ENCODE data around the gene NOTCH1. TPM values are rescaled to one million over a fixed set of nuclear protein-coding genes. Genes with fewer than 3 reads are reported as not detected.

The NOTCH1 gene
- total and polyA plus RNA-seq, 2 of the 13 experiments (the other 11 are each of a cell fraction or from before 2014, with no cell fraction given): 0.09 to 0.35 TPM

DNA sequence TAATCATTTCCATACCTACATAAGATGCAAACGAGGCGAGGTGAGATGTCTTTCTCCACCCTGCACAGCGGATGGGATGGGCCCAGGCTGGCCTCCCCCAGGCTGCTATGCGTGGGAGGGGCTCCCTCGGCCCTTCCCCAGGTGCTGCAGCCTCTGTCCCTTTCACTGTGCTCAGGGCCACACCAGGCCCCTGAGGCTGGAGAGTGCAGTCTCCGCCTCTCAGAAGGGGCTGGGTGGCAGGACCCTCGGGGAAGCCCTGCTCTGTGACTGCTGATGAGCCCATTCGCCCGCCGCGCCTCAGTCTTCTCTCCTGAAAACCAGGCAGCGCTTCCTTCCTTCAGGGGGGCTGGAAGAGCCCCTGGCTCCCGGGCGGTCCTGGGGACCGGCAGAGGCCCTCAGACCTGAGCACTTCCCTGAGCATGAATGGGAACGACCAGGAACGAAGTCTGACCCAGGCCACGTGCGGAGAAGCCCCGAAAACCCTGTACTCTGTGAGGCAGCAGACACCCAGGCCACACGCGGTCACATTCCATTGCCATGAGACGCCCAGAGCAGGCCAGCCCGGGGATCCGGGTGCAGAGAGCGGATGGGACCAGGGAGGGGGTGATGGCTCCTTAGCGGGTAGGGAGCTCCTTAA, 21.9 kb upstream of the NOTCH1 start (continued):
- TF ChIP-seq FOSL1 (CRISPR knock-in tag; IDR thresholded peaks at IDR 0.05; ENCODE audit: borderline replicate concordance) (peak; percentile 55; the same call in 1 of the 2 replicates), RFX5 (IDR thresholded peaks at IDR 0.05; ENCODE audit: low read depth, low read length) (no peak), PCBP1 (IDR thresholded peaks at IDR 0.05; ENCODE audit: borderline replicate concordance, low read depth, low read length) (0 out of 2 replicates have a peak, but pooled peaks have one; percentile 37), BCL6 (CRISPR knock-in tag; IDR thresholded peaks at IDR 0.05) (peak; percentile 33; the same call in 1 of the 2 replicates), ZNF343 (CRISPR knock-in tag; IDR thresholded peaks at IDR 0.05) (no peak), ZNF549 (CRISPR knock-in tag; IDR thresholded peaks at IDR 0.05) (no peak), ZNF547 (CRISPR knock-in tag; IDR thresholded peaks at IDR 0.05) (peak; percentile 51; the same call in 1 of the 2 replicates), NKX3-1 (CRISPR knock-in tag; IDR thresholded peaks at IDR 0.05) (peak; percentile 78; the same call in 1 of the 2 replicates), ZNF552 (CRISPR knock-in tag; IDR thresholded peaks at IDR 0.05; ENCODE audit: borderline replicate concordance) (peak; percentile 83; the same call in 1 of the 2 replicates), STAG1 (CRISPR knock-in tag; IDR thresholded peaks at IDR 0.05) (no peak), HOXD1 (CRISPR knock-in tag; IDR thresholded peaks at IDR 0.05) (0 out of 2 replicates have a peak, but pooled peaks have one; percentile 64), ONECUT2 (CRISPR knock-in tag; IDR thresholded peaks at IDR 0.05) (no peak), KDM2A (CRISPR knock-in tag; IDR thresholded peaks at IDR 0.05; ENCODE audit: borderline replicate concordance, low read depth) (peak; percentile 43; the same call in 1 of the 2 replicates), GTF2F1 (IDR thresholded peaks at IDR 0.05; ENCODE audit: low read length) (no peak), SKI (IDR thresholded peaks at IDR 0.05; ENCODE audit: partially characterized antibody) (no peak), NFE2L2 (IDR thresholded peaks at IDR 0.05; ENCODE audit: low read length) (no peak), ZNF430 (CRISPR knock-in tag; IDR thresholded peaks at IDR 0.05) (peak; percentile 45; the same call in 1 of the 2 replicates), ZNF432 (CRISPR knock-in tag; IDR thresholded peaks at IDR 0.05; ENCODE audit: borderline replicate concordance) (no peak)
- TF ChIP-seq, protein P1, sequence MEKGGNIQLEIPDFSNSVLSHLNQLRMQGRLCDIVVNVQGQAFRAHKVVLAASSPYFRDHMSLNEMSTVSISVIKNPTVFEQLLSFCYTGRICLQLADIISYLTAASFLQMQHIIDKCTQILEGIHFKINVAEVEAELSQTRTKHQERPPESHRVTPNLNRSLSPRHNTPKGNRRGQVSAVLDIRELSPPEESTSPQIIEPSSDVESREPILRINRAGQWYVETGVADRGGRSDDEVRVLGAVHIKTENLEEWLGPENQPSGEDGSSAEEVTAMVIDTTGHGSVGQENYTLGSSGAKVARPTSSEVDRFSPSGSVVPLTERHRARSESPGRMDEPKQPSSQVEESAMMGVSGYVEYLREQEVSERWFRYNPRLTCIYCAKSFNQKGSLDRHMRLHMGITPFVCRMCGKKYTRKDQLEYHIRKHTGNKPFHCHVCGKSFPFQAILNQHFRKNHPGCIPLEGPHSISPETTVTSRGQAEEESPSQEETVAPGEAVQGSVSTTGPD (CRISPR knock-in tag; IDR thresholded peaks at IDR 0.05): no peak
- TF ChIP-seq, protein P2, sequence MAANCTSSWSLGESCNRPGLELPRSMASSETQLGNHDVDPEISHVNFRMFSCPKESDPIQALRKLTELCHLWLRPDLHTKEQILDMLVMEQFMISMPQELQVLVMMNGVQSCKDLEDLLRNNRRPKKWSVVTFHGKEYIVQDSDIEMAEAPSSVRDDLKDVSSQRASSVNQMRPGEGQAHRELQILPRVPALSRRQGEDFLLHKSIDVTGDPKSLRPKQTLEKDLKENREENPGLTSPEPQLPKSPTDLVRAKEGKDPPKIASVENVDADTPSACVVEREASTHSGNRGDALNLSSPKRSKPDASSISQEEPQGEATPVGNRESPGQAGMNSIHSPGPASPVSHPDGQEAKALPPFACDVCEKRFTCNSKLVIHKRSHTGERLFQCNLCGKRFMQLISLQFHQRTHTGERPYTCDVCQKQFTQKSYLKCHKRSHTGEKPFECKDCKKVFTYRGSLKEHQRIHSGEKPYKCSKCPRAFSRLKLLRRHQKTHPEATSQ (CRISPR knock-in tag; IDR thresholded peaks at IDR 0.05; ENCODE audit: borderline replicate concordance): no peak
- TF ChIP-seq, protein P3, sequence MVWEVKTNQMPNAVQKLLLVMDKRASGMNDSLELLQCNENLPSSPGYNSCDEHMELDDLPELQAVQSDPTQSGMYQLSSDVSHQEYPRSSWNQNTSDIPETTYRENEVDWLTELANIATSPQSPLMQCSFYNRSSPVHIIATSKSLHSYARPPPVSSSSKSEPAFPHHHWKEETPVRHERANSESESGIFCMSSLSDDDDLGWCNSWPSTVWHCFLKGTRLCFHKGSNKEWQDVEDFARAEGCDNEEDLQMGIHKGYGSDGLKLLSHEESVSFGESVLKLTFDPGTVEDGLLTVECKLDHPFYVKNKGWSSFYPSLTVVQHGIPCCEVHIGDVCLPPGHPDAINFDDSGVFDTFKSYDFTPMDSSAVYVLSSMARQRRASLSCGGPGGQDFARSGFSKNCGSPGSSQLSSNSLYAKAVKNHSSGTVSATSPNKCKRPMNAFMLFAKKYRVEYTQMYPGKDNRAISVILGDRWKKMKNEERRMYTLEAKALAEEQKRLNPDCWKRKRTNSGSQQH (CRISPR knock-in tag; IDR thresholded peaks at IDR 0.05; ENCODE audit: low read depth): no peak
- TF ChIP-seq, protein P4, sequence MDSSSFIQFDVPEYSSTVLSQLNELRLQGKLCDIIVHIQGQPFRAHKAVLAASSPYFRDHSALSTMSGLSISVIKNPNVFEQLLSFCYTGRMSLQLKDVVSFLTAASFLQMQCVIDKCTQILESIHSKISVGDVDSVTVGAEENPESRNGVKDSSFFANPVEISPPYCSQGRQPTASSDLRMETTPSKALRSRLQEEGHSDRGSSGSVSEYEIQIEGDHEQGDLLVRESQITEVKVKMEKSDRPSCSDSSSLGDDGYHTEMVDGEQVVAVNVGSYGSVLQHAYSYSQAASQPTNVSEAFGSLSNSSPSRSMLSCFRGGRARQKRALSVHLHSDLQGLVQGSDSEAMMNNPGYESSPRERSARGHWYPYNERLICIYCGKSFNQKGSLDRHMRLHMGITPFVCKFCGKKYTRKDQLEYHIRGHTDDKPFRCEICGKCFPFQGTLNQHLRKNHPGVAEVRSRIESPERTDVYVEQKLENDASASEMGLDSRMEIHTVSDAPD (CRISPR knock-in tag; IDR thresholded peaks at IDR 0.05): no peak
- TF ChIP-seq, protein P5, sequence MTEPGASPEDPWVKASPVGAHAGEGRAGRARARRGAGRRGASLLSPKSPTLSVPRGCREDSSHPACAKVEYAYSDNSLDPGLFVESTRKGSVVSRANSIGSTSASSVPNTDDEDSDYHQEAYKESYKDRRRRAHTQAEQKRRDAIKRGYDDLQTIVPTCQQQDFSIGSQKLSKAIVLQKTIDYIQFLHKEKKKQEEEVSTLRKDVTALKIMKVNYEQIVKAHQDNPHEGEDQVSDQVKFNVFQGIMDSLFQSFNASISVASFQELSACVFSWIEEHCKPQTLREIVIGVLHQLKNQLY (CRISPR knock-in tag; IDR thresholded peaks at IDR 0.05): peak; percentile 85
- TF ChIP-seq, protein P6, sequence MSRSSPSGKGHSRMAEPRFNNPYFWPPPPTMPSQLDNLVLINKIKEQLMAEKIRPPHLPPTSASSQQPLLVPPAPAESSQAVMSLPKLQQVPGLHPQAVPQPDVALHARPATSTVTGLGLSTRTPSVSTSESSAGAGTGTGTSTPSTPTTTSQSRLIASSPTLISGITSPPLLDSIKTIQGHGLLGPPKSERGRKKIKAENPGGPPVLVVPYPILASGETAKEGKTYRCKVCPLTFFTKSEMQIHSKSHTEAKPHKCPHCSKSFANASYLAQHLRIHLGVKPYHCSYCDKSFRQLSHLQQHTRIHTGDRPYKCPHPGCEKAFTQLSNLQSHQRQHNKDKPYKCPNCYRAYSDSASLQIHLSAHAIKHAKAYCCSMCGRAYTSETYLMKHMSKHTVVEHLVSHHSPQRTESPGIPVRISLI (CRISPR knock-in tag; IDR thresholded peaks at IDR 0.05; ENCODE audit: borderline replicate concordance): no peak
